C4-2B (cell line): ENCODE measurements around the gene APP.

Experiments used
- H3K27ac ChIP-seq: fragments of 450-650 bp; 2 replicates; pipeline ENCODE4 v1.5.1; 2017
- CTCF ChIP-seq: fragments of 450-650 bp; conservative IDR thresholded peaks from 2 replicates; pipeline ENCODE4 v1.5.1; 2017; ENCODE audit warnings: mild to moderate bottlenecking
- ZFX ChIP-seq: fragments of 450-650 bp; IDR thresholded peaks from 2 replicates; pipeline ENCODE4 v1.6.1; 2017

APP gene

GRCh38 chr21:26194326-26194725 lies 23.8 kb upstream of the APP start:
- TF ChIP-seq CTCF (no peak), ZFX (no peak)

GRCh38 chr21:26191609-26192008 lies 21.0 kb upstream of the APP start:
- TF ChIP-seq CTCF: no peak
- TF ChIP-seq ZFX: no peak
- H3K27ac ChIP-seq: no peak overlapping the region

More at GRCh38 chr21:26194326-26194725, 23.8 kb upstream of the APP start:
- H3K27ac ChIP-seq: no peak overlapping the region

GRCh38 chr21:26188422-26188821 lies 17.9 kb upstream of the APP start:
- H3K27ac ChIP-seq: no peak overlapping the region
- TF ChIP-seq CTCF (no peak), ZFX (no peak)

- no peak overlapping the region for H3K27ac ChIP-seq
- TF ChIP-seq ZFX (no peak), CTCF (no peak)
These were observed 14.9 kb upstream of the APP start for GRCh38 chr21:26185446-26185845.

- TF ChIP-seq CTCF (no peak), ZFX (no peak)
- no peak overlapping the region for H3K27ac ChIP-seq
These were observed 14.5 kb upstream of the APP start for GRCh38 chr21:26185021-26185420.

GRCh38 chr21:26179501-26179900 lies 8.9 kb upstream of the APP start:
- no peak for TF ChIP-seq CTCF
- TF ChIP-seq ZFX: no peak

GRCh38 chr21:26177746-26178426 lies 7.3 kb upstream of the APP start:
- no peak for TF ChIP-seq CTCF
- no peak for TF ChIP-seq ZFX
- H3K27ac ChIP-seq: no peak overlapping the region

More at GRCh38 chr21:26179501-26179900, 8.9 kb upstream of the APP start:
- H3K27ac ChIP-seq: no peak overlapping the region
